SH-SY5Y (cell line): ENCODE results near the gene DEPDC7.

Experiments
- GATA2 ChIP-seq: IDR thresholded peaks from 2 replicates; pipeline ENCODE4 v1.6.1; 2011; ENCODE audit warnings: mild to moderate bottlenecking, low read depth, low read length
- GATA3 ChIP-seq: IDR thresholded peaks from 2 replicates; pipeline ENCODE4 v1.6.1; 2011; ENCODE audit warnings: low read depth, mild to moderate bottlenecking, low read length, moderate library complexity

GRCh38 chr11:33005175-33005574 is 10.5 kb upstream of the DEPDC7 start:
- TF ChIP-seq GATA3 (no peak), GATA2 (no peak)
